Activated CD8-positive, alpha-beta memory T cell treated with anti-CD3 and anti-CD28 coated beads for 24 hours (primary cell): ENCODE data around the gene ZNF777.
"Not testable (repeated sequence)": the region's sequence is repeated elsewhere in the genome, so short reads cannot be mapped to it uniquely, and the experiment has no call there.

ENCODE experiments used
- DNase-seq: peaks from one replicate; pipeline ENCODE4 v3.0.0-alpha.2; 2020

Gene ZNF777

DNA sequence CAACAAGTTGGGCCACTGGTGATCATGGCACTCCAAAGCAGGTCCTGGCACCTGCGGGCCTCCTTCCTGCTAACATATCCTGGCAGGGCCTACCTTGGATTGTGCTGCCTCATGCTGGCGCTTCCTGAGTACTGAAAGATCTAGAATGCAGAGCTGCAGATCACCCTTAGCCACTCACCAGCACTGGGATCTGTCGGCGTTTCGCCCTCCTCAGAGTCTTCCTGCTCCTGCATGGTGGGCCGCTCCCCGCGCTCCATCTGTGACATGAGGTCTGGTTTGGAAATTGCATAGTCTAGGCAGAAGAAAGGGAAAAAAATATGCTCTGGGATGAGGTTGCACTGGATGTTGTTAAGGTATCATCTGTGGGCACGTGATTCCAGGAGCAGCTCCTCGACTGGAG lies 10.0 kb downstream of the ZNF777 start:
- peak; percentile 43 for DNase-seq

DNA sequence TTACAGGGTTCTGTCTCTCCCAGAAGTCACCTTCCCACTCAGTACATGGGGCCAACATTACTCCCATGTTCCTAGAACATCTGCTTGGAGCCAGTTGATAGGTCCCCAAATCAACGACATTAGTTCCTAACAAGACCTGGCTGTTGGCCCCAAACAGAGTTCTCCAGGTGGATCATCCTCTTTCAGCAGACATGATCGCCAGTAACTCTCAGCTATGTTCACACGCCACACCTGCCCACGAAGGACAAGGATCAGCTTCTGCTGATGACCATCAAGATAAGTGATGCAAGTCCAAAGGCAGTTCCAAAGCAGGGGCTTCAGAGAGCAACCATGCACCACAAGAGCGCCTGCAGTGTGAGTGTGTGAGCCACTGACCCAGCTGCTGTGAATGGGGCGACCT lies 11.0 kb downstream of the ZNF777 start:
- peak; percentile 19 for DNase-seq

DNA sequence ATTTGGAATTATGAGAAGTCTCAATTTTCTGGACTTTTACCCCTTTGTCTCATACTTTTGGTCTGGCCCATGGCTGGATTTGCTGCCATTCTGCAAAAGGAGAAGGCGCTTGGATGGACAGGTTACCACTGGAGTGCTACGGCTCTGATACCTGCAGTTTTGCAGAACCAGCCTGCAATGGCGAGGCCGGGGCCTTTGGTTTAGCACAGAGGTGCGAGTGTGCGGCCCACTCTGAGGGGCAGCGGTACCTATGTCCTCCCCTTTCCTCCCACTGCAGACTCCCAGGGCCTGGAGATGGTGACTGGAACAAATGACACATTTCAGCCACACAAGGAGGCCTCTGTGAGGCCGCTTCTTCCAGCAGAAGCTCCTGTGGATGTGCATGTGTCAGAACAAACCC lies 11.9 kb downstream of the ZNF777 start:
- DNase-seq, result peak; percentile 33

DNA sequence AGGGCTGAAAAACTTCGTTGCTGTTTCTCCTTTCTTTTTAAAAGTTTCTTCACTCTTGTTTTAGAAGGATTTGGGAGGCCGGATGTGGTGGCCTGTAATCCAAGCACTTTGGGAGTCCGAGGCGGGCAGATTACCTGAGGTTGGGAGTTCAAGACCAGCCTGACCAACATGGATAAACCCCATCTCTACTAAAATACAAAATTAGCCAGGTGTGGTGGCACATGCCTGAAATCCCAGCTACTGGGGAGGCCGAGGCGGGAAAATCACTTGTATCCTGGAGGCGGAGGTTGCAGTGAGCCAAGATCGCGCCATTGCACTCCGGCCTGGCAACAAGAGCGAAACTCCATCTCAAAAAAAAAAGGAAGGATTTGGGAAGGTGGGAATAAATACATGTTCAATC lies 14.8 kb downstream of the ZNF777 start:
- DNase-seq, result not testable (repeated sequence)

DNA sequence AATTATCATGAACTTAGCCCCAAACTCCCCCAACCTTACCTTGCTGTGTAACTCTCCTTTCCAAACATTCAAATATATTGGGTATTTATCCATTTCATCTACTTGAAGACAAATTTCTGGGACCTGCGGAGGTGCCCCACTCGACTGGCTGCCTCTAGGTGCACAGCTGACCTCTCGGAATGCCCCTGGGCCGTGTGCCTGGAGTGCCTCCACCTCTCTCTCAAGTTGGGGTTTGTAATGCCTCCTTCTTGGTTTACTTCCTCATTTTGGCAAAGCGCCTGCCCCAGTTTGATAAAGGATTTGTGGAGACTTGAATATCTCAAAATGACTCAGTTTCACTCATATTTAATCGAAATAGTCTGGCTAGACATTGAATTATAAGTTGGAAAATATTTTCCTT lies 16.6 kb downstream of the ZNF777 start:
- no peak for DNase-seq

DNA sequence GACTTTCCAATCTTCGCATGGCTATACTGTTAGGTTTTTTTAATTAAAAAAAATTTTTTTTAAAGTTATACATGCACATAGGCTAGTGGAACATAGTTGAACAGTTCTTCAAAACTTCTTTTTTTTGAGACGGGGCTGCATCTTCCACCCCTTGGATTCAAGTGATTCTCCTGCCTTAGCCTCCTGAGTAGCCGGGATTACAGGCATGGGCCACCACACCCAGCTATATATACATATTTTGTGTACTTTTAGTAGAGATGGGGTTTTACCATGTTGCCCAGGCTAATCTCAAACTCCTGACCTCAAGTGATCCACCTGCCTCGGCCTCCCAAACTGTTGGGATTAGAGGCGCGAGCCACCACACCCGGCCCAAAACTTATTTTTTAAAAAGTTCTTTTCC lies 17.3 kb downstream of the ZNF777 start:
- peak; percentile 3 for DNase-seq

DNA sequence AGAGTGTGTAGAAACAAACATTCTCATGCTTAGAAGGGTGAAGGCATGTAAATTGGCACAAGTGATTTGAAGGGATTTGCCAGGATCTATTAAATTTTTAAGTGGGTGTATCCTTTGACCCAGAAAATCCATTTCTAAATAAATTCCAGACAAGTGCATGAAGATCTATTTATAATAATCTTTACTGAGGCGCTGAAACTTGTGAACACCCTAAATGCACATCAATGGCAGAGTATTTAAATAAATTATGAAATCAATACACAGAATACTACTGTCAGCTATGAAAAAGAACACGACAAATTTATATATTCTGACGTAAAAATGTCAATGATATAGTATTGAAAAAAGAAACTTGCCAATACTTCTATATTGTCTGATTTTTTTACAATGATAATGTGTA lies 17.9 kb downstream of the ZNF777 start:
- no peak for DNase-seq

DNA sequence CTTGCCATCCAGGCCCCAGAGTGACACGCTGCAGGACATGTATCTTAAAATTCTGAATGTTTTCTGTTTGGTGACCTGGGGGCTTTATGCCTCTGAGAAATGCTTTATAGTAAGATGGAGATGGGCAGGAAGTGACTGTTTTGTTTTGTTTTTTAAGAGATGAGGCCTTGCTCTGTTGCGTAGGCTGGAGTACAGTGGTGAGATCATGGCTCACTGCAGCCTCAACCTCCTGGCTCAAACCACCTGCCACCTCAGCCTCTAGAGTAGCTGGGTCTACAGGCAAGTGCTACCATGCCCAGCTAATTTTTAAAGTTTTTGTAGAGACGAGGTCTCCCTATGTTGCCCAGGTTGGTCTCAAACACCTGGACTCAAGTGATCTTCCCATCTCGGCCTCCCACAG lies 20.6 kb downstream of the ZNF777 start:
- peak; percentile 54 for DNase-seq

DNA sequence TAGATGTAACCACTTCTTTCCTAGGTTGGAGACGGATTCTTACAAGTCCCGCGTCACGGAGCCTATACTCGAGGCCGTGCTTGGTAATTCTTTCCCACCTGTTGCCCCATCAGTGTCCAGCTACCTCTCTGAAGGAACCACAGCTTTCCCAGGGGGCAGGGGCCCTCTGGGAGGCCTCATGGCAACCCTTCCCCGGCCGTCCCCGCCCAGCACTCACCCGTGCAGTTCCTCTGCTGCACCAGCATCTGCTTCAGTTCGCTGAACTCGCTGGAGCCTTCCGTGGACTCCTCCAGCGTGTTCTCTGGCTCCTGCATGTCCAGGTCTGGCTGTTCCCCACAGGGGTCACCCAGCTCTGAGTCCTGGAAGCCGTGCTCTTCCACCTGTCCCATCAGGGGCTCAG lies 24.5 kb downstream of the ZNF777 start:
- DNase-seq, result no peak

DNA sequence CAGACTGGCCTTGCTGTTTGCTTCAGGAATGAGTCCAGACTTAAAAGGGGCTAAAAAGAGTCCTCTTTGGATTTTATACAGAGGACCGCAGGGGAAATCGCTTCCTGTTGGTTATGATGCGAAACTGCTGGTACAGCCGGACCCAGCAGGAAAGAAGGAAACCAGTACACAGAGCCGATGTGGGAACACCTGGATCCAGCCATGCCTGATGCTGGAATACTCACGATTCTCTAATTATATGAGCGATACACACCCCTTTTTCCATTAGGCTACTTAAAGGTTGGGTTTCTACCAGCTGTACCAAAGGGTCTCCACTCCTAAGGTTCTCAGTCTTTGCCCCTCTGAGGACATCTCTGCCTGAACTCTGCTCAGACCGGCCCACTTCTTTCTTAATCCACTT lies 27.7 kb downstream of the ZNF777 start:
- no peak for DNase-seq

DNA sequence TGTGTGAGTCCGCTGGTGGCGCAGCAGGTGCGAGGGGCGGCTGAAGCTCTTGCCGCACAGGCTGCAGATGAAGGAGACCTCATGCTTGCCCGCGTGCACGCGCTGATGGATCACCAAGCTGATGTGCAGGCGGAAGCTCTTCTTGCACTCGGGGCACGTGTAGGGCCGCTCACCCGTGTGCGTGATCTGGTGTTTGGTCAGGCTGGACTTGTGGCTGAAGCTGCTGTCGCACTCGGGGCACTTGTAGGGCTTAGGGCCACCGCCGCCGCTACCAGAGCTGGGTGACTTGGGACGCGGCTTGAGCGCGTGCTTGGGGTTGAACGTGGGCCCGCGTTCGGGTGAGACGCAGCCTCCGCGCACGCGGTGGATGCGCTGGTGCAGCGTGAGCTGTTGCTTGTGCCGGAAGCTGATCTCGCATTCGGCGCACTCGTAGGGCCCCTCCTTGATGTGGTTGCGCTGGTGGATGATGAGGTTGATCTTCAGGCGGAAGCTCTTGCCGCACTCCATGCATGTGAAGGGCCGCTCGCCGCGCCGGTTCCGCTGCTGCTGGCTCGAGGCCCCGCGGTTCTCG lies 28.7 kb downstream of the ZNF777 start:
- DNase-seq, result no peak

DNA sequence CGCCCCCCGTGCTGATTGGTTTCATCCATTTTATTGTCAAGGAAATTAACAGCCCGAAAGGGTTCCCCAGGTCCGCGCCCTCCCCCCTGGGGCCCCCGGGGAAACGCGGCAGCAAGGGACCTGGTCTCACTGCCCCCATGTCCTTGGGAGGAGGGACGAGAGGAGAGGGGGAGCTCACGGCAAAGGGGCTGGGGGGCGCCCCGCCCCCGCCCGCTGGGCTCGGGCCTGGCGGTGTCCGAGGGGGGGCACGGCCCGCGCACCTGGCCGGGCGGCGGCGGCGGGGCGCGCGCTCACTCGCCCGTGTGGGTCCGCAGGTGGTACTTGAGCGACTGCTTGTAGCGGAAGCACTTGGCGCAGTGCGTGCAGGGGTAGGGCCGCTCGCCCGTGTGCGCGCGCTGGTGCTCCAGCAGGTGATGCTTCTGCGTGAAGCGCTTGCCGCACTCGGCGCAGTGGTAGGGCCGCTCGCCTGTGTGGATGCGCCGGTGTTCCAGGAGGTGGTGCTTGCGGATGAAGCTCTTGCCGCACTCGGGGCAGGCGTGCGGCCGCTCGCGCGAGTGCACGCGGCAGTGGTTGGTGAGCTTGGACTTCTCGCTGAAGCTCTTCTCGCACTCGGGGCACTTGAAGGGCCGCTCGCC lies 29.3 kb downstream of the ZNF777 start:
- DNase-seq, result no peak

DNA sequence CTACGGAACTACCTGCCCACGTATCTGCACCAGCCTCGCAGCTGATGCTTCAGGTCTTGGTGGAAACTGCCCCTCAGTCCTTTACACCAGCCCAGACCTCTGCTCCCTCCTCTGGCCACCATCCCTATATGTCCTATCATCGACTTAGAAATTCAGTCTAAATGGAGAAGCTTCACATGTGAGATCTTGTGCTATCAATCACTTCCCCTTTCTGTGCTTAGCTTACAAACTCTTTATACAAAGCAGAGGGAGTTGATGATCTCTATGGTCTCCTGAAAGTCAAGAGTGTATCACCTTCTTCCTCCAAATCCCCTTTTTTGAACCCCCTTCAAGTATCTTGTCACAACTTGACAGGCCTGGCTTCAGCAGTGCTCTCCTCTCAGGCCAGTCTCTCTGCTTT lies 30.7 kb downstream of the ZNF777 start:
- DNase-seq, result no peak

DNA sequence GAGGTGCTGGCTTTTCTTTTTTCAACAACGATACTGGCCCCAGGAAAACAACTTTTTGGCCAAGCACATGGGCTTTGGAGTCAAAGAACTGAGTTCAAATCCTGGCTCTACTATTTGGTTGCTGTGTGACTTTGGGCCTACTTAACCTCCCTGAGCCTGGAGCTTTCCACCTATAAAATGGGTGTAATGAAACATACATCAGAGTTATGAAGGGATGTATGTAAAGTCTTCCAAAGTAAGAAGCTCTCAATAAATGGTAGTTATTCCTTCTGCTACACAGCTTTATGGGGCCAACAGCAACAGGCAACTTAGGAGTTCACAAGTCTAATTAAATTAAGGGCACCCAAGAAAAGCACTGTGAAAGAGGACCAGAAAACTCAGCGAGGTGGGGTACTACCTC lies 33.0 kb downstream of the ZNF777 start:
- no peak for DNase-seq

DNA sequence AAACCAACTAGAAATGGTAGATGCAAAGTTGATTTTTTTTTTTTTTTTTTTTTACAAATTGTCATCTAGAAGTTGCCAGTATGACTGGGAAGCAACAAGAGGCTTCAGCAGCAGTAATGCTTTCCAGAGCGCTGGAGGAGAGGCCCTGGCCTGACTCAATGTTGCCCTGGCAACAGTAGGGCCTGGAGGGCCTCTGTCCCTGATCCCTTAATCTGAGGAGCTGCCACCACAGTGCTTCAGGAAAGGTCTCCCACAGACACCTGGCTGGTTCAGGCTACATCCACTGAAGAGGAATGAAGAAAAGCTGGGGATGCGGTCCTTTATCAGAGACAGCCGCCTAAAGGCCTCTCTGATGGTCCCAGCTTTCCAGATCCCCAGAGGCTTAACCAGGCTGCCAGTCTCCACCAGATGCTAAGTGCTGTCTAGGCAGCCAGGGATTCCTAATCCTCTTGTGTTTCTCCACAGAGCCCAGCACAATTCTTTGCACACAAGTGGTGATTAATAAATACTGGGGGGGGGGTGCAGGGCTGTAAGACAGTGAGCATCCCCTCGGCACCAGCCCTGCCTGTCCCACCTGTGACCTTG lies 33.7 kb downstream of the ZNF777 start:
- DNase-seq, result no peak

DNA sequence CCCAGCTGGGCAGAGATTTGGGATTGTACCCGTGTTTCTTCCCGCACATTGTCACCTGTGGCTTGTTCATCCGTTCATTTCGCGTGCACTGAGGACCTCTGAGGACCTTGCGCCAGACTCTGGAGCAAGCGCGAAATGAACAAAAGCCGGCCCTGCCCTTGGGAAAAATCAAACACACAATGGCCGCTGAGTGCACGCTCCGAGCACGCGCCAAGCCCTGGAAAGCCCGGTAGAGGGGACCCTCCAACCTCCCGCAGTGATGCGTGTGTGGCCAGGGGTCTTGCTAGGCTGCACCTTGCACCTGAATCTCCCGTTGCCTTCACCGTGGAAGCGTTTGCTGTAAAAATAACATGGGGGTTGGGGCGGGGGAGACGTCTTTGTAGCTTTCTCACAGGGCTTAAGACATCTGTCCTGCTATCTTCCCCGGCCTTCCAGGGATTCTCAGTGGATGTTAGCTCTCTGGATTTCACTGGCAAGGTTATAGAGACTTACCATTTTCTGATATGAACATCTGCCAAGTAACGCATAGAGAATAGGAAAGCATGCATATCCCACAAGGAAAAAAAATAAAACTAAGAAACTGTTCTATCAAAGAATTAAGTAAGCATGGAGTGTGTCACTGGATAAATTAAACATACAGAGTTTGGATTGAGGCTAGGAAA lies 37.3 kb downstream of the ZNF777 start:
- no peak for DNase-seq

DNA sequence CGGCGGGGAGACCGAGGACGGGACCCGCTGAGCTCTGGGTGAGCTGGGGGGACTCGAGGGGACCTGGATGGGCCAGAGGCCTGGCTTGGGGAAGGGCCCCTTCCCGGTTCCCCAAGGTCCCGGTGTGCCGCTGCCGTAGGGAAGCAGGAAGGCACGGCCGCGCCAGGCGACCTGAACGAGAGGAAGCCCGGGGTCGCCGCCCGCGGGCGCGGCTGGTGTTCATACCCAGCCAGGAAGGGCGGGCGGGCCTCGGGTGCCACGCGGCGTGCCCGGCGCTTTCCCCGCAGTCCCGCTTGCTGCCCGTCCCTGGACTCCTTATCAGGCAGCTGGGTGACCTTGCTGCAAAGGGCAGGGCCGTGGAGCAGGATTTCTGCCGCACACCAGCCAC lies 38.0 kb downstream of the ZNF777 start:
- peak; percentile 87 for DNase-seq

DNA sequence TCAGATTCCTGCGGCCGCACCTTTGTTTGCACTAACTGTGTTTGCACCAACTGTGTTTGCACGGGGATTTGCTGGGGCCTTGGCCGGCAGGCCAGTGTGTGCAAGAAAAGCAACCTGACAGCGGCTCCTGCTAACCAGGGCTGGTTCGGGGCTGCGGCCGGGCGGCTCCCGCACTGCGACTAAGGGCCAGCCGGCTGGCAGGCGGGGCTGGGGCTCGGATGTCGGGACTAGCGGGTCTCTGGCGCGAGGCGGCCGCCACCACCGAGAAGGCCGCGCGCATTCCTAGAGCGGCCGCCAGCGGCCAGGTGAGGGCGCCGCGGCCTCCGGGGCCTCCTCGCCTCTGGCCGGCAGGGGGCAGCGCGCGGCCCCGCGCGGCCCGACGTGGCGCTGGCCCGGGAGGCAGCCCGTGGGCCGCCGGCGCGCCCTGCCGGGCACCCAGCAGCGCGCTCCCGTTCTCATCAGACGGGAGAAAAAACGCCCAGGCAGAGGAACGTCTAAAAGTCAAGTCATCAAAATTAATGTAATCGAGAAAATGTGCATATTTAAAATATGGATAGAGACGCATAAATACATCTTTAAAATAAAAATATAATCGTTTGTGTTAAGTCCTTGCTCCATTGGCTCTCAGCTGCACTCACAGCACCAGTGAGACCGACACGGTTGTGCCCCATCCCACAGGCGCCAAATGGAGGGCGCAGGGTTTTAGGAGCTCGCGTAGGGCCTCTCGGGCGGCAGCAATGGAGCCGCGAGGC lies 38.5 kb downstream of the ZNF777 start:
- DNase-seq, result peak; percentile 89

DNA sequence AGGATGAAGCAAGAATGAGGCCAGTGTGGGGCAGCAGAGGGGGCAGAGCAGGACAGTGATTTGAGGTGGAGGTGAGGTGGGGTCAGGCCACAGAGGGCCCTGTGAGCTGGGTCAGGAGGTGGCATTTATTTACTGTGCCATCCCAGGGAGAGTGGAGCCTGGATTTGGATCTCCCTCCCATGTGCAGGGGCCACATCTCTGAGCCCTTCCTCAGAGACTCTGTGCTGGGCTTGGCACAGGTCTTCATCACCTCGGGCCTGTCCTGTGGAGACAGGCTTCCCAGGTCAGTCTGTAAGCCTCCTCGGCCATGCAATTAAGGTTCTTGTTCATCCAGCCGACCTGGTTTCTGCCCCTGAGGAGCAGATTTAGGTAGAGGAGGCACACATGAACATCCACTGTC lies 40.9 kb downstream of the ZNF777 start:
- DNase-seq, result no peak

DNA sequence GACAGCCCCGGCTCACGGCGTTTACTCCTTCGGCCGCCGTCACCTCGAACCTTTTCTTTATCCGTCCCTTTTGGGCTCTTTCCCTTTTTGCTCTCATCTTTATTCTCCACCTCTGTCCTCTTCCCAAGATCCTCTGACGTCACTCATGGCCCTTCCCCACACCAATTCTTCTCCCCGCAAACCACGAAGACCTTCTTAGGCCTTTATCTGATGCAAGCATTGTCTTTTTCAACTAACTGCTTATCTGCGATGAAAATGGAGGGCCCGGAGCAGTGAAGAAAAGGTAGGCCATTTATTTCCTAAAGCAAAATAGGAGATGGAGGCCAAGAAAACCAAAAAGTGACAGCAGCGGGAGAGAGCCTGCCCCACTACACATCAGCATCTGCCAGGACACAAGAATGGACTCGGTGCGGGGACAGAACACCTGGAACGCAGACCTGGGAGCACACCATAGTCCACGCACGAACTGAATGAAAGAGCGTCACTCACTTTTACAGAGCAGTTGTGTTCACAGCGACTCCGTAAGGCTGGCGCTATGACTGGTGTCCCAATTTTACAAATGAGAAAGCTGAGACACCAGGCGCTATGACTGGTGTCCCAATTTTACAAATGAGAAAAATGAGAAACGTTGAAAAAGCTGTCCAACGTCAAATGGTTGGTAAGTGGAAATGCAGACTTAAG lies 45.3 kb downstream of the ZNF777 start:
- no peak for DNase-seq

DNA sequence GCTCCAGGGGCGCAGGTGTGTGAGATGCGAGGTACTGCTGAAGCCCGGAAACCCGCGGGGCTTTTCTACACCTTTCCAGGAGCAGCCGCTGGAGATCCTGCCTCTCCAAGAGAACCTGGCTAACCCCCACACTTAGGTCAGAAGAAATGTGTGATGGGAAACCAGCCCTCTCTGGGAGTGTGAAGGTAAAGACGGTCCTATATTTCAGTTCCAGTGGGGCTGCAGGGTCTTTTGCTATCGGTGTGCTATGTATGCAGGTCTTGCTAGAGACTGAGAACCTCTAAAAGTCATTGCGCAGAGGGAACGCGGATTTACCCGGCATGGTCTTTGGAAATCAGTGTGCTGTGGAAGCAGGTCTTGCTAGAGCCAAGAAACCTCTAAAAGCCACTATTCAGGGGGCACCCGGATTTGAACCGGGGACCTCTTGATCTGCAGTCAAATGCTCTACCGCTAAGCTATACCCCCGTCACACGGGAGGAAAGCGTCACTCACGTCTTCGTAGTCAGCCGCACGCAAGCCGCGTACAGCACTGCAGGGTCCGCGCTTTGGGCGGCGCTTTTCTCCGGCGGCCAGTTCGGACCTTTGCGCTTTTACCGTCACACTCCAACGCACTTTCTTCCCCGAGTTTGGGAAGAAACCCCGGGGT lies 46.0 kb downstream of the ZNF777 start:
- DNase-seq, result peak; percentile 71

DNA sequence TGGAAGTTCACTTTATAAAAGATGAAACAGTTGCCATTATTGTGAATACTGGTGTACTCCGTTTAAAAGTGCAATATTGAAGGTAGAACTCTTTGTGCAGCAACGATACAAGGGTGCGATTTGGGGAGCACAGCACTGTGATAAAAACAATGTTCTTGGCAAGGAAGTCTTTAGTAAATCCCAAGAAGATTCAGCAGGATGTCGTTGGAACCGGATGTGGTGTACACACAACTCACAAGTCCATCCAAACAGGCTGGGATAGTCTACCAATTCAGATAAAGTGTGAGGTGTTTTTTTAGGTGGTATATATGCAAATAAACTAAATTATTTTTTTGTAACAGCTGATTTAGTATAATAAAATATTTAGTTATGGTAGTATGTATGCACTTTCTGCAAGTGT lies 46.7 kb downstream of the ZNF777 start:
- DNase-seq, result no peak

DNA sequence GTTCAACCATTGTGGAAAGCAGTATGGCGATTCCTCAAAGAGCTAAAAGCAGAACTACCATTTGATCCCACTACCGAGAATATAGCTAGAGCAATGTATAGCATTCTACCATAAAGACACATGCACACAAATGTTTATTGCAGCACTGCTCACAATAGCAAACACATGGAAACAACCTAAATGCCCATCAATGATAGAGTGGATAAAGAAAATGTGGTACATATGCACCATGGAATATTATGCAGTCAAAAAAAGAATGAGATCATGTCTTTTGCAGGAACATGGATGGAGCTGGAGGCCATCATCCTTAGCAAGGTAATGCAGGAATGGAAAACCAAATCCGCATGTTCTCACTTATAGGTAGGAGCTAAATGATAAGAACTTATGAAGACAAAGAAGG lies 47.8 kb downstream of the ZNF777 start:
- not testable (repeated sequence) for DNase-seq
